NCI-H1092 (cell line): Measurements from ENCODE around the gene LGALS1.

Experiments
- DNase-seq: peaks from one replicate; lab custom pipeline; 2025; lab: John Stamatoyannopoulos, UW

Gene LGALS1

GRCh38 chr22:37662039-37662438, 13.4 kb upstream of the LGALS1 start:
- no peak for DNase-seq

- DNase-seq, result no peak
These were observed 11.8 kb upstream of the LGALS1 start for GRCh38 chr22:37663521-37664140.

GRCh38 chr22:37664249-37665101, 11.0 kb upstream of the LGALS1 start:
- DNase-seq, result no peak

- no peak for DNase-seq
These were observed 9.9 kb upstream of the LGALS1 start for GRCh38 chr22:37665487-37665886.

- DNase-seq, result no peak
These were observed 5.8 kb upstream of the LGALS1 start for GRCh38 chr22:37669586-37669985.

- no peak for DNase-seq
These were observed 3.1 kb upstream of the LGALS1 start for GRCh38 chr22:37672206-37672919.

GRCh38 chr22:37672920-37673455, 2.4 kb upstream of the LGALS1 start:
- DNase-seq, result no peak

- DNase-seq, result no peak
These were observed 1.2 kb upstream of the LGALS1 start for GRCh38 chr22:37674248-37674647.

- DNase-seq, result no peak
These were observed 697 bp downstream of the LGALS1 start for GRCh38 chr22:37675930-37676735.

- DNase-seq, result no peak
These were observed 1.5 kb downstream of the LGALS1 start for GRCh38 chr22:37676736-37677492.

- DNase-seq, result no peak
These were observed 2.1 kb downstream of the LGALS1 start for GRCh38 chr22:37677493-37677974.

GRCh38 chr22:37678372-37678771, 2.9 kb downstream of the LGALS1 start:
- no peak for DNase-seq

- DNase-seq, result no peak
These were observed 4.2 kb downstream of the LGALS1 start for GRCh38 chr22:37679670-37680069.

GRCh38 chr22:37680191-37680851, 4.9 kb downstream of the LGALS1 start:
- no peak for DNase-seq

GRCh38 chr22:37681001-37681424, 5.6 kb downstream of the LGALS1 start:
- no peak for DNase-seq

GRCh38 chr22:37681556-37682049, 6.2 kb downstream of the LGALS1 start:
- peak; percentile 6 for DNase-seq

GRCh38 chr22:37684803-37685615, 9.6 kb downstream of the LGALS1 start:
- DNase-seq, result no peak

GRCh38 chr22:37686002-37686982, 10.9 kb downstream of the LGALS1 start, which contains the start of gene NOL12:
Gene NOL12 (plus strand): TSS chr22:37686343. CDS start chr22:37686393, 50 bp downstream.
- peak; percentile 77 for DNase-seq
